ENCODE data around the gene NCK1.
"Not testable (repeated sequence)": the region's sequence is repeated elsewhere in the genome, so short reads cannot be mapped to it uniquely, and the experiment has no call there.

Gene NCK1

DNA sequence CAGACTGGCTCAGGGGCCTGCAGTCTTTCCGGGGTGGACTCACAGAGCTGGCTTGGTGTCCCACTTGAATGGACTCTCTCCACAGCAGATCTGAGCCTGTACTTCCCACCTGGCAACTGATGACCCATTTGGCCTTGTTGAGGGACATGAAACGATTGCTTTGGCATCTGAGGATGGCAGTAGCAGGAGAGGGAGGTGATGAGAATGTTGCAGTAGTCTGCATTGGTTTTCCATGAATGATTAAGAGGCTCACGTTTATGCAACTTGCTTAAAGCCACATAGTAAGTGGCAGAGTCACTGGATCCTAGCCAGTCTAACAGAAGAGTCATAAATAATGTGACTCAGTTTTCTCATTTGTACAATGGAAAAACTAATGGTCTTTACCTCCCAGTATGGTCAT, 117.7 kb downstream of the NCK1 start:
- in situ Hi-C loops (cut with MboI; ENCODE audit: low sequenced_read_pairs), result no loop called here

DNA sequence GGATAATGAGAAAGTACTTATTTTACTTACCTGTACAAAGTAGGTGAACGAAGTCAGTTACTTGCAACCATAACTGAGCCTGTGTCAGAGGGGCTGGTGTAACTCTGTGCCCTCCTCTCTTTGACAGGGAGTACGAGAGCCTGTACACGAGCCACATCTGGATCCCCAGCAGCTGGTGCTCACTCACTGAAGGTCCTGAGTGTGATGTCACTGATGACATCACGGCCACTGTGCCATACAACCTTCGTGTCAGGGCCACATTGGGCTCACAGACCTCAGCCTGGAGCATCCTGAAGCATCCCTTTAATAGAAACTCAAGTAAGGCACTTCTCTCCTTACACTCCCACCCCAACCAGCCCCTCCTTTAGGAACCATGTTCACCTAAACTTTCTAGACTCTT, 120.0 kb downstream of the NCK1 start:
- in situ Hi-C loops (cut with MboI; ENCODE audit: low sequenced_read_pairs), result no loop called here

DNA sequence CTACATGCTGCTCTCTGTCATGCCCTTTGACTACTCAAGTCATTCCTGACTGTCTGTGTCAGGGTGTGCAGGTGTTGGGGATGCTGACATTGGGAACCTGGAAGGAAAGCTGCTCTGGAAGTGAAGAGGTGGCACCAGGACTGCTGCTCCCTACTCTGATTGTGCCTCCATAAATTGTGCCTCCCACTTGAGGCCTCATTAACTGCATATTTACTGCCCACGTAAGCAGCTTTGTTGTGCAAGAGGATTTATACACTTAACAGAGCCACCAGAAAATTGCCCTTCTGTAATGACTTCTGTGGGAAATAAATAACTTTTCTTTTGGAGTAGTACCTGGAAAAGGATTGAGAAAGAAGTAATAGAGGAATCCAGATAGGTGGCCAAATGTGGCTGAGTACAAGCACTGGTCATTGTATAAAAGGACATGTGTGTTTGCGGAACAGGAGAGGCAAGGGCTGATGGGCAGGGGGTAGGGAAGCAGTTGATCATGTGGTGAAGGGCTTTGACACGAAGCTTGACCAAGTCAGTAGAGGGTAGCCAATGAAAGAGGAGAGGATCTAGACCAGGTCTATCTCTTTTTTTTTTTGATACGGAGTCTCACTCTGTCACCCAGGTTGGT, 120.6 kb downstream of the NCK1 start:
- in situ Hi-C loops (cut with MboI; ENCODE audit: low sequenced_read_pairs), result no loop called here

- in situ Hi-C loops (cut with MboI; ENCODE audit: low sequenced_read_pairs), result no loop called here
Measured at GRCh38 chr3:136984837-136985236, 122.8 kb downstream of the NCK1 start.

DNA sequence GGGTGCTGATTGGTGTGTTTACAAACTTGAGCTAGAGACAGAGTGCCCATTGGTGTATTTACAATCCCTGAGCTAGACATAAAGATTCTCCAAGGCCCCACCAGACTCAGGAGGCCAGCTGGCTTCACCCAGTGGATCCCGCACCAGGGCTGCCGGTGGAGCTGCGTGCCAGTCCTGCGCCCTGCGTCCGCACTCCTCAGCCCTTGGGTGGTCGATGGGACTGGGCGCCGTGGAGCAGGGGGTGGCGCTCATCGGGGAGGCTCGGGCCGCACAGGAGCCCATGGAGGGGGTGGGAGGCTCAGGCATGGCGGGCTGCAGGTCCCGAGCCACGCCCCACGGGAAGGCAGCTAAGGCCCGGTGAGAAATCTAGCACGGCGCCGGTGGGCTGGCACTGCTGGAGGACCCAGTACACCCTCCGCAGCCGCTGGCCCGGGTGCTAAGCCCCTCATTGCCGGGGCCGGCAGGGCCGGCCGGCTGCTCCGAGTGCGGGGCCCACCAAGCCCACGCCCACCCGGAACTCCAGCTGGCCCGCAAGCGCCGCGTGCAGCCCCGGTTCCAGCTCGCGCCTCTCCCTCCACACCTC, 125.5 kb downstream of the NCK1 start:
- in situ Hi-C loops (cut with MboI; ENCODE audit: low sequenced_read_pairs), result not testable (repeated sequence)

- in situ Hi-C loops (cut with MboI; ENCODE audit: low sequenced_read_pairs), result no loop called here
Measured at GRCh38 chr3:136988651-136989050, 126.6 kb downstream of the NCK1 start.

GRCh38 chr3:136989781-136990524, 127.9 kb downstream of the NCK1 start:
- in situ Hi-C loops (cut with MboI; ENCODE audit: low sequenced_read_pairs), result no loop called here

DNA sequence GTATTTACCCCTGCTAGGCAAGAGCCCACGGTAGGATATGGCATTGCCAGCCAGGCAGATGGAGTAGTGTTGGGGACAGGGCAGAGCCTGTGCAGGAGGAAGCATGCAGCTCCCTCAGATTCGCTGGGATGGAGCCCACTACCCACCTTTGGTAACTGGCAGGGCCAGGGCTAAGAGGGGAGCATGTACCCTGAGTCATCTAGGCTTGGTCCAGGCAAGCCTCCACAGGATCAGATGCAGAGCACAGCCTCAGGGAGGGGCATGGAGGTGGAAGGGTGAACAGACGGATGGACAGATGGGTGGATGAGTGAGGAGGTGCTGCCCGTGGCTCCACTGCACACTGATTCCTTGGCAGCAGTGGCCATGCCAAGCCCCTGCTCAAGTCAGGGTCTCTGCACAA, 128.8 kb downstream of the NCK1 start:
- in situ Hi-C loops (cut with MboI; ENCODE audit: low sequenced_read_pairs), result no loop called here

DNA sequence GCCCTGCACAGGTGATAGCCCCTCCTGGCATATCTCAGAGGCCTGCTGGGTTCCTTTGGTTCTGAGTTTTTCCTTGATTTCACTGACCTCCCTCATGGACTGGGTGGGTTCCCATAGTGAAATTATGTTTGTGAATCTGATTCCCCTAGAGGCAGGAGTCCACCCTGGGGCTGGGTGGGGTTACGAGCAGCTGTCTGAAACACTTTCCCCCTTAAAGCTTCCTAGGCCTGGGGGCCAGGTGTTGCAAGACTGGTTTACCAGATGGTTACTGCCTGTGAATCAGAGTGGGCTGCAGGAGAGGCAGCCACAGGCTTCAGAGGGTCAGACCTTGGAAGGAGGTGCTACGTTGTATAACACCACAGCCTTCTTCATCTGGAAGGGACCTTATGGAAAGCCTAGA, 130.1 kb downstream of the NCK1 start:
- in situ Hi-C loops (cut with MboI; ENCODE audit: low sequenced_read_pairs), result no loop called here

GRCh38 chr3:136994772-136995516, 132.9 kb downstream of the NCK1 start:
- in situ Hi-C loops (cut with MboI; ENCODE audit: low sequenced_read_pairs), result no loop called here

DNA sequence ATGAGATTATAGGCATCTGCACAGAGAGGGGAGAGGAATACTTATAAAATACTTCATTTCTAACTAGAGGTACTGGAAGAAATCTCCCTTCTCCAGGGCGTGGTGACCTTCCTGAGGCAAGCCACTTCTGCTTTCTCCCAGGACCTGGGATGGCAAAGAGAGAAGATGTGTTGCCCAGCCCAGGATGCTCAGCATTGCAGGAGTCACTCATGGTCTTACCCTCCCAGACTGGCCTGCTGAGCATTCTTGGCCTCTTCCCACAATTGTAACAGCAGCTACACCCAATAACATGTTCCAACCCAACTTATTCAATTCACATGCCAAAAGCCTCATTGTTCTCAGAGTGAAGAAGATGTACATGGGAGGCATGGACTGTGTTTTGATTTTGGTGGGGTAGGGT, 133.6 kb downstream of the NCK1 start:
- in situ Hi-C loops (cut with MboI; ENCODE audit: low sequenced_read_pairs), result no loop called here

Measured in HL-60/S4 treated with retinoic acid at 250 ng/mL for 4 days and 3 days (cell line).